CD4-positive, alpha-beta T cell treated with Interleukin-17A for 1 hour (primary cell): ENCODE data around the gene MAP3K4.
A peak's percentile ranks its signal among the peaks of the same experiment; 100 is the strongest.

Experiments
- DNase-seq: peaks from one replicate; pipeline ENCODE4 v3.0.0-alpha.2; 2020

The MAP3K4 gene

GRCh38 chr6:160991406-160992060 lies at the start of gene MAP3K4:
Gene MAP3K4 (plus strand): TSS chr6:160991769. CDS start chr6:160991932, 163 bp downstream.
- DNase-seq: peak; percentile 82

GRCh38 chr6:160943997-160944396 lies 47.6 kb upstream of the MAP3K4 start:
- no peak for DNase-seq

- no peak for DNase-seq
Measured at GRCh38 chr6:160945516-160946177, 45.9 kb upstream of the MAP3K4 start.

GRCh38 chr6:160949531-160949930 lies 42.0 kb upstream of the MAP3K4 start:
- no peak for DNase-seq

- no peak for DNase-seq
Measured at GRCh38 chr6:160950507-160950906, 41.1 kb upstream of the MAP3K4 start.

GRCh38 chr6:160951187-160952030 lies 40.2 kb upstream of the MAP3K4 start:
- DNase-seq: no peak

GRCh38 chr6:160952633-160953281 lies 38.8 kb upstream of the MAP3K4 start:
- DNase-seq: no peak

GRCh38 chr6:160955508-160956295 lies 35.9 kb upstream of the MAP3K4 start:
- DNase-seq: no peak

GRCh38 chr6:160956300-160957035 lies 35.1 kb upstream of the MAP3K4 start:
- no peak for DNase-seq

GRCh38 chr6:160959726-160960435 lies 31.7 kb upstream of the MAP3K4 start:
- DNase-seq: no peak

GRCh38 chr6:160960839-160961238 lies 30.7 kb upstream of the MAP3K4 start:
- no peak for DNase-seq

GRCh38 chr6:160962835-160963623 lies 28.5 kb upstream of the MAP3K4 start:
- DNase-seq: no peak

GRCh38 chr6:160963651-160964050 lies 27.9 kb upstream of the MAP3K4 start:
- no peak for DNase-seq

- no peak for DNase-seq
Measured at GRCh38 chr6:160965893-160966292, 25.7 kb upstream of the MAP3K4 start.

GRCh38 chr6:160966493-160967229 lies 24.9 kb upstream of the MAP3K4 start:
- no peak for DNase-seq

GRCh38 chr6:160967351-160967750 lies 24.2 kb upstream of the MAP3K4 start:
- no peak for DNase-seq

- DNase-seq: no peak
Measured at GRCh38 chr6:160967833-160968232, 23.7 kb upstream of the MAP3K4 start.

- DNase-seq: no peak
Measured at GRCh38 chr6:160971171-160971570, 20.4 kb upstream of the MAP3K4 start.

- DNase-seq: no peak
Measured at GRCh38 chr6:160972111-160972510, 19.5 kb upstream of the MAP3K4 start.
